SK-N-SH treated with all-trans-retinoic acid at 6 μM for 48 hours (cell line): ENCODE measurements around the gene SP5.

Experiments used
- ATAC-seq: fragments of 200-7000 bp; cut with Tn5 transposase; 3 replicates; pipeline ENCODE4 v1.9.1; 2020; ENCODE audit warnings: mild to moderate bottlenecking, moderate library complexity
- ARNTL ChIP-seq: fragments of 450-650 bp; formaldehyde crosslinking; IDR thresholded peaks from 2 replicates; pipeline ENCODE4 v1.5.0; 2020; ENCODE audit warnings: low read depth, mild to moderate bottlenecking, moderate library complexity, borderline replicate concordance
- BACH2 ChIP-seq: fragments of 250-450 bp; sonication (Bioruptor Pico); IDR thresholded peaks from 2 replicates; pipeline ENCODE4 v1.9.0; 2021; ENCODE audit warnings: mild to moderate bottlenecking, borderline replicate concordance
- CSDC2 ChIP-seq: fragments of 250-450 bp; sonication (Bioruptor Pico); IDR thresholded peaks from 2 replicates; pipeline ENCODE4 v1.5.0; 2020; ENCODE audit warnings: mild to moderate bottlenecking, moderate library complexity
- ESRRG ChIP-seq: fragments of 250-450 bp; sonication (Bioruptor Pico); IDR thresholded peaks from 2 replicates; pipeline ENCODE4 v1.6.1; 2021; ENCODE audit warnings: mild to moderate bottlenecking
- GLIS3 ChIP-seq: fragments of 250-450 bp; sonication (Bioruptor Pico); IDR thresholded peaks from 2 replicates; pipeline ENCODE4 v1.5.0; 2020; ENCODE audit warnings: mild to moderate bottlenecking, moderate library complexity
- ISL1 ChIP-seq: fragments of 250-450 bp; sonication (Bioruptor Pico); IDR thresholded peaks from 2 replicates; pipeline ENCODE4 v2.1.2; 2022; ENCODE audit warnings: mild to moderate bottlenecking, moderate library complexity
- OSR1 ChIP-seq: fragments of 250-450 bp; sonication (Bioruptor Pico); IDR thresholded peaks from 2 replicates; pipeline ENCODE4 v1.8.0; 2022; ENCODE audit warnings: moderate library complexity, mild to moderate bottlenecking, inconsistent platforms
- PPARA ChIP-seq: fragments of 250-450 bp; sonication (Bioruptor Pico); IDR thresholded peaks from 2 replicates; pipeline ENCODE4 v1.5.0; 2020; ENCODE audit warnings: mild to moderate bottlenecking, borderline replicate concordance
- TCF4 ChIP-seq: fragments of 250-450 bp; sonication (Bioruptor Pico); IDR thresholded peaks from 2 replicates; pipeline ENCODE4 v1.8.0; 2021; ENCODE audit warnings: mild to moderate bottlenecking, moderate library complexity, borderline replicate concordance
- TOX ChIP-seq: fragments of 250-450 bp; sonication (Bioruptor Pico); IDR thresholded peaks from 2 replicates; pipeline ENCODE4 v1.8.0; 2021; ENCODE audit warnings: mild to moderate bottlenecking, moderate library complexity, borderline replicate concordance
- ZC3H10 ChIP-seq: fragments of 250-450 bp; sonication (Bioruptor Pico); IDR thresholded peaks from 2 replicates; pipeline ENCODE4 v1.5.1; 2021; ENCODE audit warnings: mild to moderate bottlenecking, moderate library complexity
- ZFP3 ChIP-seq: fragments of 250-450 bp; sonication (Bioruptor Pico); IDR thresholded peaks from 2 replicates; pipeline ENCODE4 v1.5.0; 2020; ENCODE audit warnings: mild to moderate bottlenecking, moderate library complexity
- ZFP30 ChIP-seq: fragments of 450-650 bp; formaldehyde crosslinking; IDR thresholded peaks from 2 replicates; pipeline ENCODE4 v1.5.0; 2022; ENCODE audit warnings: mild to moderate bottlenecking, moderate library complexity
- ZNF565 ChIP-seq: fragments of 450-650 bp; formaldehyde crosslinking; conservative IDR thresholded peaks from 2 replicates; pipeline ENCODE4 v1.5.0; 2020; ENCODE audit warnings: low read depth, mild to moderate bottlenecking, moderate library complexity
- ZNF70 ChIP-seq: fragments of 450-650 bp; formaldehyde crosslinking; IDR thresholded peaks from 2 replicates; pipeline ENCODE4 v1.5.0; 2020; ENCODE audit warnings: mild to moderate bottlenecking, moderate library complexity
- ZNF8 ChIP-seq: fragments of 450-650 bp; formaldehyde crosslinking; IDR thresholded peaks from 2 replicates; pipeline ENCODE4 v1.5.0; 2020; ENCODE audit warnings: mild to moderate bottlenecking, moderate library complexity
- TF ChIP-seq, protein P1 (sequence below): fragments of 250-450 bp; sonication (Bioruptor Pico); IDR thresholded peaks from 2 replicates; pipeline ENCODE4 v1.5.0; 2020; ENCODE audit warnings: mild to moderate bottlenecking, moderate library complexity
- TF ChIP-seq, protein P2 (sequence below): fragments of 250-450 bp; sonication (Bioruptor Pico); IDR thresholded peaks from 2 replicates; pipeline ENCODE4 v1.8.0; 2021; ENCODE audit warnings: low read depth, mild to moderate bottlenecking, moderate library complexity, borderline replicate concordance
- TF ChIP-seq, protein P3 (sequence below): fragments of 250-450 bp; sonication (Bioruptor Pico); IDR thresholded peaks from 2 replicates; pipeline ENCODE4 v1.5.1; 2021; ENCODE audit warnings: mild to moderate bottlenecking, moderate library complexity

SP5 gene

DNA sequence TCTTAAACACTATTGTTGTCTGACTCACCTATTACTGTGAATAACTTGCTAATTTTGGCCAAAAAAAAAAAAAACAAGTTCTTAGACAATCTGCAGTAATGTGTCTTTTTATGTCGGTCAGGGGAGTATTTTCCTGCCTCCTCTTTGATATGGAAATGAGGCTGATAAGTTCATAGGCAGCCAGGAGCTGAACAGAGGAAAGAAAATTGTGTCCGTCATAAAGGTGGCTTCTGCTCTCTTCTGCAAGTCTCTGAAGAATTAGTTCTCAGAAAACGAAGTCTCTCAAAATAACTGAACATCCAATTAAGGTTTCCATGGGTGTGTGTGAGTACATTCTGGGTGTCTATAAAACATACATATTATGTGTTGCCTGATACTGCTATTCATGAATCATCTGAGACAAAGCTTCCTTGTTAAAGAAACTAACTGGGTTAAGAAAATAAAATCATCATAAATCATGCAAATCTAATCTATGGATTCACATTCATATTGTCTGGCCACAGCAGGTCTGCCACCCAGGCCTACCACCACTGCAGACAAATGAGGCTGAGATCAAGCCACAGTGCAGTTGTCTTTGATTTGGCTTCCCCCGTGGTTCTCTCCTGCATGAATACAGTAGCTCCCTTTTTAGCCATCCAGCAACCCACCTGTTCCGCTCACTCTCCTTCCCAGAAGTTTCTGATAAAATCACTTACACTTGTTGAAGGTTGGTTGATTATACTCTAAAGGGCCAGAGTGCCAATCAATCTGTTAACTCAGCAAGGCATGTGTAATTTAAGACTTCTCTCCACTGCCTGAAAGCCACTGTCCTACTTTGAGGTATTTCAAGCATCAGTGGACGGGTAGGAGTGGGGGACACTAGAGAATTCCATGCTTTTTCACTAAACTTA, 19.4 kb upstream of the SP5 start:
- no peak for ATAC-seq
- TF ChIP-seq, protein P1, sequence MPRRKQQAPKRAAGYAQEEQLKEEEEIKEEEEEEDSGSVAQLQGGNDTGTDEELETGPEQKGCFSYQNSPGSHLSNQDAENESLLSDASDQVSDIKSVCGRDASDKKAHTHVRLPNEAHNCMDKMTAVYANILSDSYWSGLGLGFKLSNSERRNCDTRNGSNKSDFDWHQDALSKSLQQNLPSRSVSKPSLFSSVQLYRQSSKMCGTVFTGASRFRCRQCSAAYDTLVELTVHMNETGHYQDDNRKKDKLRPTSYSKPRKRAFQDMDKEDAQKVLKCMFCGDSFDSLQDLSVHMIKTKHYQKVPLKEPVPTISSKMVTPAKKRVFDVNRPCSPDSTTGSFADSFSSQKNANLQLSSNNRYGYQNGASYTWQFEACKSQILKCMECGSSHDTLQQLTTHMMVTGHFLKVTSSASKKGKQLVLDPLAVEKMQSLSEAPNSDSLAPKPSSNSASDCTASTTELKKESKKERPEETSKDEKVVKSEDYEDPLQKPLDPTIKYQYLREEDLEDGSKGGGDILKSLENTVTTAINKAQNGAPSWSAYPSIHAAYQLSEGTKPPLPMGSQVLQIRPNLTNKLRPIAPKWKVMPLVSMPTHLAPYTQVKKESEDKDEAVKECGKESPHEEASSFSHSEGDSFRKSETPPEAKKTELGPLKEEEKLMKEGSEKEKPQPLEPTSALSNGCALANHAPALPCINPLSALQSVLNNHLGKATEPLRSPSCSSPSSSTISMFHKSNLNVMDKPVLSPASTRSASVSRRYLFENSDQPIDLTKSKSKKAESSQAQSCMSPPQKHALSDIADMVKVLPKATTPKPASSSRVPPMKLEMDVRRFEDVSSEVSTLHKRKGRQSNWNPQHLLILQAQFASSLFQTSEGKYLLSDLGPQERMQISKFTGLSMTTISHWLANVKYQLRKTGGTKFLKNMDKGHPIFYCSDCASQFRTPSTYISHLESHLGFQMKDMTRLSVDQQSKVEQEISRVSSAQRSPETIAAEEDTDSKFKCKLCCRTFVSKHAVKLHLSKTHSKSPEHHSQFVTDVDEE (CRISPR knock-in tag), result no peak
- TF ChIP-seq ZNF70 (CRISPR knock-in tag) (no peak), CSDC2 (CRISPR knock-in tag) (no peak), ZNF8 (CRISPR knock-in tag) (no peak), OSR1 (CRISPR knock-in tag) (no peak), ZC3H10 (CRISPR knock-in tag) (no peak), TCF4 (CRISPR knock-in tag) (no peak)
- TF ChIP-seq, protein P2, sequence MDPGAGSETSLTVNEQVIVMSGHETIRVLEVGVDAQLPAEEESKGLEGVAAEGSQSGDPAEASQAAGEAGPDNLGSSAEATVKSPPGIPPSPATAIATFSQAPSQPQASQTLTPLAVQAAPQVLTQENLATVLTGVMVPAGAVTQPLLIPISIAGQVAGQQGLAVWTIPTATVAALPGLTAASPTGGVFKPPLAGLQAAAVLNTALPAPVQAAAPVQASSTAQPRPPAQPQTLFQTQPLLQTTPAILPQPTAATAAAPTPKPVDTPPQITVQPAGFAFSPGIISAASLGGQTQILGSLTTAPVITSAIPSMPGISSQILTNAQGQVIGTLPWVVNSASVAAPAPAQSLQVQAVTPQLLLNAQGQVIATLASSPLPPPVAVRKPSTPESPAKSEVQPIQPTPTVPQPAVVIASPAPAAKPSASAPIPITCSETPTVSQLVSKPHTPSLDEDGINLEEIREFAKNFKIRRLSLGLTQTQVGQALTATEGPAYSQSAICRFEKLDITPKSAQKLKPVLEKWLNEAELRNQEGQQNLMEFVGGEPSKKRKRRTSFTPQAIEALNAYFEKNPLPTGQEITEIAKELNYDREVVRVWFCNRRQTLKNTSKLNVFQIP (CRISPR knock-in tag), result no peak

DNA sequence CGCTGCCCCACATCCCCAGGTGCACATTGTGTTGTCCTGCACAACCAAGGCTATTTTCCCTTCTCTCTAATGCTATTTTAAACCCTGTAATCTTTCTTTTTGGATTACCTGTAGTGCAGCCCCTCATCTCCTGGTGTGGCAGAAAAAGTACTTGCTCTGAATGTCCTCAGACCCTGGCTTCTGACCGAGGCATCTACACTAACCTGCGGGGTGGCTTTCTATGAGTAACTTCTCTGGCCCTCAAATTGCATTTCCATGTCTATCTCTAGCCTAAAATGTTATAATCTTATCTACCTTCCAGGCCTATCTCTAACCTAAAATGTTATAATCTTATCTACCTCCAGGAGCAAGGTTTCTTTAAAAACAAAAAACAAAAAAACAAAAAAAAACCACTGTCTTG, 18.2 kb upstream of the SP5 start:
- no peak for TF ChIP-seq ESRRG (CRISPR knock-in tag)
- no peak for TF ChIP-seq PPARA (CRISPR knock-in tag)
- no peak for TF ChIP-seq ARNTL
- no peak for TF ChIP-seq ZNF70 (CRISPR knock-in tag)
- no peak for TF ChIP-seq ZFP30 (CRISPR knock-in tag)
- TF ChIP-seq OSR1 (CRISPR knock-in tag), result no peak
- no peak for TF ChIP-seq ZNF565 (CRISPR knock-in tag)
- no peak for TF ChIP-seq ISL1
- no peak for TF ChIP-seq GLIS3 (CRISPR knock-in tag)
- no peak for TF ChIP-seq ZFP3 (CRISPR knock-in tag)
- TF ChIP-seq, protein P3, sequence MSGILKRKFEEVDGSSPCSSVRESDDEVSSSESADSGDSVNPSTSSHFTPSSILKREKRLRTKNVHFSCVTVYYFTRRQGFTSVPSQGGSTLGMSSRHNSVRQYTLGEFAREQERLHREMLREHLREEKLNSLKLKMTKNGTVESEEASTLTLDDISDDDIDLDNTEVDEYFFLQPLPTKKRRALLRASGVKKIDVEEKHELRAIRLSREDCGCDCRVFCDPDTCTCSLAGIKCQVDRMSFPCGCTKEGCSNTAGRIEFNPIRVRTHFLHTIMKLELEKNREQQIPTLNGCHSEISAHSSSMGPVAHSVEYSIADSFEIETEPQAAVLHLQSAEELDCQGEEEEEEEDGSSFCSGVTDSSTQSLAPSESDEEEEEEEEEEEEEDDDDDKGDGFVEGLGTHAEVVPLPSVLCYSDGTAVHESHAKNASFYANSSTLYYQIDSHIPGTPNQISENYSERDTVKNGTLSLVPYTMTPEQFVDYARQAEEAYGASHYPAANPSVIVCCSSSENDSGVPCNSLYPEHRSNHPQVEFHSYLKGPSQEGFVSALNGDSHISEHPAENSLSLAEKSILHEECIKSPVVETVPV, result no peak
- TF ChIP-seq BACH2 (CRISPR knock-in tag), result no peak
- TF ChIP-seq, protein P2 (CRISPR knock-in tag), result no peak
- TF ChIP-seq ZNF8 (CRISPR knock-in tag), result no peak
- TF ChIP-seq CSDC2 (CRISPR knock-in tag), result no peak
- TF ChIP-seq ZC3H10 (CRISPR knock-in tag), result no peak
- ATAC-seq, result no peak

DNA sequence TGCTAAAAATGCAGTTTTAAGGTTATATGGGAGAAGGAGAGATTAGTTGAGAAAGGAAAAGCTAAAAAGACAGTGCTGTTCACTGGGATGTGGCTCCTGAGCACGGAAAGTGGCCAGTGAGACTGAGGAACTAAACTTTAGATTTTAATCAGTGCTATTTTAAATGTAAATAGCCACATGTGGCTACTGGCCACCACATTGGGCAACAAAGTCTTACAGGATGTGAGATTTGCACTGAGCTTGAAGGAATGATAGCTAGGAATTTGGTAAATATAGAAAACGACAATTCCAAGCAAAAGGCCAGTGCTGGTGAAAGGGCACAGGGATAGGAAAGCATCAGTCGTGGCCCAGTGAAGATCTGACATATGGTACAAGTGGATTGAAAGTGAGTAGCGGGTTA, 14.1 kb upstream of the SP5 start:
- ATAC-seq, result no peak

DNA sequence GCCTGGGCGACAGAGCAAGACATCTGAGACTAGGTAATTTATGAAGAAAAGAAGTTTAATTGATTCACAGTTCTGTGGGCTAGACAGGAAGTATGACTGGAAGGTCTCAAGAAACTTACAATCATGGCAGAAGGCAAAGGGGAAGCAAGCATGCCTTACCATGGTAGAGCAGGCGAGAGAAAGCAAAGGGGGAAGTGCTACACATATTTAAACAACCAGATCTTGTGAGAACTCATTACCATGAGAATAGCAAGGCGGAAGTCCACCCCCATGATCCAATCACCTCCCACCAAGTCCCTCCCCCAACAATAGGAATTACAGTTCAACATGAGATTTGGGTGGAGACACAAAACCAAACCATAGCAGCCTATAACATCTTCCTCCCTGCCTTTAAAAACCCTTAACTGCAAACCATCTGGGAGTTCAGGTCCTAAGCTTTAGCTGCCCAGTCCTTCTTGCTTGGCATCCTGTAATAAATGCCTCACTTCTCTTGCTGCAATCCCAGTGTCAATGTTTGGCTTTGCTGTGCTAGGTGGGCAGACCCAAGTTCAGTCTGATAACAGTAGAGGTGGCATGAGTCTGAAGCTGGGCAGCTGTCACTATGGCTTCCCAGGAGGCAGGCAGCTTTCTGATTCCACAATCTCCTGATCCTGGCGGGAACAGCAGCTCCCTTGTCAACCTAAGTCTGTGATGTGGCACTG, 11.2 kb upstream of the SP5 start:
- no peak for ATAC-seq

More for the DNA sequence above, 14.1 kb upstream of the SP5 start:
- no peak for TF ChIP-seq TOX (CRISPR knock-in tag)
- TF ChIP-seq ESRRG (CRISPR knock-in tag), result no peak
- no peak for TF ChIP-seq PPARA (CRISPR knock-in tag)

More for the DNA sequence above, 11.2 kb upstream of the SP5 start:
- no peak for TF ChIP-seq OSR1 (CRISPR knock-in tag)
- TF ChIP-seq, protein P1 (CRISPR knock-in tag), result no peak
